GM23248 (cell line): ENCODE data around the gene SPTB.

Experiments
- EZH2 ChIP-seq: fragments of 200-600 bp; sonication (generic); IDR thresholded peaks from 2 replicates; pipeline ENCODE4 v1.6.1; 2018; ENCODE audit warnings: antibody characterized with exemption, mild to moderate bottlenecking; ENCODE audit not compliant: insufficient read depth, poor library complexity, severe bottlenecking
- EZH2phosphoT487 ChIP-seq: fragments of 200-600 bp; sonication (generic); IDR thresholded peaks from 2 replicates; pipeline ENCODE4 v1.6.1; 2018; ENCODE audit warnings: antibody characterized with exemption, moderate library complexity, mild to moderate bottlenecking, low read depth; ENCODE audit not compliant: insufficient read depth

GRCh38 chr14:64732536-64733120, 147.1 kb downstream of the SPTB start:
- no peak for TF ChIP-seq EZH2phosphoT487
- no peak for TF ChIP-seq EZH2
